Measurements from ENCODE around the gene DPH1.

DPH1 gene

DNA sequence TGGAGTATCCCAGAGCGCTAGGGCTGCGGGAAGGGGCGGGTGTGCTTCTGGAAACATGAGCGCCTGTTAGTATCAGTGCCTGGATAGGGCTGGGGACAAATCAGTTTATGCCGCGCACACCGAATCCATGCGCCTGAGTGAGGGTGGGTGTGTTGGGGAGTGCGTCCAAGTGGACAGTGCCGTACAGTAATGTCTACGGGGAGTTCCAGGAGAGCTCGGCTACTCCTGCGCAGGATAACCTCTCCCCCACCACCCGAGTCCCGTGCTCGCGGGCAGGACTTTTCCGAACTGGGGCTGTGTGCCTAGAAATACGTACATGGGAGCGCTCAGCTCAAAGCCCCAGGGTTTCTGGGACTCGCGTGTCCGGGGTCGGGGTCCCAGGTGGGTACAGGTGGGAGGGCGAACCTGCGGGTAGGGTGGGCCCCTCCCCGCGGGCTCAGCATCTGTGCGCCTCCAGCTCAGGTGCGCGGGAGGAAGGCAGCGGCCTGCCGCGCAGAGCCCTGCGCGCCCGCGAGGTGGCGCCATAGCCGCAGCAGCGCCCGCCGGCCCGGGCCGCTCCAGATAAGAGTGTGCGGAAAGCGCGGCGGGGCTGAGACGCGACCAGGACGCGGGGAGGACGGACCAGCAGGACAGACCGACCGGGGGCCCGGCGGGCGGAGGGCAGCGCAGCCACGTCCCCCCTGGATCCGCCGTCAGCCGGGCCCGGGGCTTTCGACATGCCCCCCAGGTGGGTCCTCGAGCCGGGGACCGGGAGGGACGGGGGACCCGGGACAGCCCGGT, 24.7 kb downstream of the DPH1 start, which contains the start of gene HIC1:
TSS of gene HIC1 (plus strand) at position 592 of the 780 bp plus-strand sequence. CDS start 1,588 bp downstream, outside the sequence.
- Histone ChIP-seq H3K4me3 (ENCODE audit: low read depth, low read length) (peak within 1 kb of the TSS; percentile 51), H3K36me3 (no peaks in the 10 kb centered on the region), H3K9me3 (no peaks in the 10 kb centered on the region), H3K4me1 (no peaks in the 10 kb centered on the region), H3K27me3 (peaks cover 32% of the 10 kb centered on the region)
- TF ChIP-seq, protein P1, sequence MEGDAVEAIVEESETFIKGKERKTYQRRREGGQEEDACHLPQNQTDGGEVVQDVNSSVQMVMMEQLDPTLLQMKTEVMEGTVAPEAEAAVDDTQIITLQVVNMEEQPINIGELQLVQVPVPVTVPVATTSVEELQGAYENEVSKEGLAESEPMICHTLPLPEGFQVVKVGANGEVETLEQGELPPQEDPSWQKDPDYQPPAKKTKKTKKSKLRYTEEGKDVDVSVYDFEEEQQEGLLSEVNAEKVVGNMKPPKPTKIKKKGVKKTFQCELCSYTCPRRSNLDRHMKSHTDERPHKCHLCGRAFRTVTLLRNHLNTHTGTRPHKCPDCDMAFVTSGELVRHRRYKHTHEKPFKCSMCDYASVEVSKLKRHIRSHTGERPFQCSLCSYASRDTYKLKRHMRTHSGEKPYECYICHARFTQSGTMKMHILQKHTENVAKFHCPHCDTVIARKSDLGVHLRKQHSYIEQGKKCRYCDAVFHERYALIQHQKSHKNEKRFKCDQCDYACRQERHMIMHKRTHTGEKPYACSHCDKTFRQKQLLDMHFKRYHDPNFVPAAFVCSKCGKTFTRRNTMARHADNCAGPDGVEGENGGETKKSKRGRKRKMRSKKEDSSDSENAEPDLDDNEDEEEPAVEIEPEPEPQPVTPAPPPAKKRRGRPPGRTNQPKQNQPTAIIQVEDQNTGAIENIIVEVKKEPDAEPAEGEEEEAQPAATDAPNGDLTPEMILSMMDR (IDR thresholded peaks at IDR 0.05; ENCODE audit: low read depth, low read length): peak; percentile 37
- peak; percentile 67 for DNase-seq

DNA sequence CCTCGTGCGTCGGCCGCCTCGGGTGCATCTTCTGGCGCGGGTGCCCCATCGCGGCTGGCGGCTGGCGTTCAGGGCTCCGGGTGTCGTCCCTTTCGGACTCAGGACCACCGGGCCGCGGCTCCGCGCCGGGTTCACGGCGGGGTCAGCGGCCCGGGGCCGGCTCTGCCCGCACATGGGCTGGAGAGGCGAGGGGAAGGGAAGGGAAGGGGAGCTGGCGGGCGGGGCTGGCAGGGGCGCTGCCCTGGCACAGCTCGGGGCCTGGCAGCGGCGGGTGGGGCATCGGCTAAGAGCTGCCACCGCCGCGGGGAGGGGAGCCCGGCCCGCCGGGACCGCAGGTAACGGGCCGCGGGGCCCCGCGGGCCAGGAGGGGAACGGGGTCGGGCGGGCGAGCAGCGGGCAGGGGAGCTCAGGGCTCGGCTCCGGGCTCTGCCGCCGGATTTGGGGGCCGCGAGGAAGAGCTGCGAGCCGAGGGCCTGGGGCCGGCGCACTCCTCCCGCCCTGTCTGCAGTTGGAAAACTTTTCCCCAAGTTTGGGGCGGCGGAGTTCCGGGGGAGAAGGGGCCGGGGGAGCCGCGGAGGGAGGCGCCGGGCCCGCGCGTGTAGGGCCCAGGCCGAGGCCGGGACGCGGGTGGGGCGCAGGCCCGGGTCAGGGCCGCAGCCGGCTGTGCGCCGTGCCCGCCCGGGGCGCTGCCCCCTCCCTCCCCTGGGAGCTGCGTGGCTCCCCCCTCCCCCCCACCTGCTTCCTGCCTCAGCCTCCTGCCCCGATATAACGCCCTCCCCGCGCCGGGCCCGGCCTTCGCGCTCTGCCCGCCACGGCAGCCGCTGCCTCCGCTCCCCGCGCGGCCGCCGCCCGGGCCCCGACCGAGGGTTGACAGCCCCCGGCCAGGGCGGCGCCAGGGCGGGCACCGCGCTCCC, 25.6 kb downstream of the DPH1 start:
- Histone ChIP-seq H3K27me3 (peaks cover 27% of the 10 kb centered on the region), H3K36me3 (no peaks in the 10 kb centered on the region), H3K4me3 (ENCODE audit: low read depth, low read length) (peak overlapping the region; percentile 37), H3K4me1 (no peaks in the 10 kb centered on the region), H3K9me3 (no peaks in the 10 kb centered on the region)
- TF ChIP-seq, protein P1 (IDR thresholded peaks at IDR 0.05; ENCODE audit: low read depth, low read length): no peak
- DNase-seq: no peak

DNA sequence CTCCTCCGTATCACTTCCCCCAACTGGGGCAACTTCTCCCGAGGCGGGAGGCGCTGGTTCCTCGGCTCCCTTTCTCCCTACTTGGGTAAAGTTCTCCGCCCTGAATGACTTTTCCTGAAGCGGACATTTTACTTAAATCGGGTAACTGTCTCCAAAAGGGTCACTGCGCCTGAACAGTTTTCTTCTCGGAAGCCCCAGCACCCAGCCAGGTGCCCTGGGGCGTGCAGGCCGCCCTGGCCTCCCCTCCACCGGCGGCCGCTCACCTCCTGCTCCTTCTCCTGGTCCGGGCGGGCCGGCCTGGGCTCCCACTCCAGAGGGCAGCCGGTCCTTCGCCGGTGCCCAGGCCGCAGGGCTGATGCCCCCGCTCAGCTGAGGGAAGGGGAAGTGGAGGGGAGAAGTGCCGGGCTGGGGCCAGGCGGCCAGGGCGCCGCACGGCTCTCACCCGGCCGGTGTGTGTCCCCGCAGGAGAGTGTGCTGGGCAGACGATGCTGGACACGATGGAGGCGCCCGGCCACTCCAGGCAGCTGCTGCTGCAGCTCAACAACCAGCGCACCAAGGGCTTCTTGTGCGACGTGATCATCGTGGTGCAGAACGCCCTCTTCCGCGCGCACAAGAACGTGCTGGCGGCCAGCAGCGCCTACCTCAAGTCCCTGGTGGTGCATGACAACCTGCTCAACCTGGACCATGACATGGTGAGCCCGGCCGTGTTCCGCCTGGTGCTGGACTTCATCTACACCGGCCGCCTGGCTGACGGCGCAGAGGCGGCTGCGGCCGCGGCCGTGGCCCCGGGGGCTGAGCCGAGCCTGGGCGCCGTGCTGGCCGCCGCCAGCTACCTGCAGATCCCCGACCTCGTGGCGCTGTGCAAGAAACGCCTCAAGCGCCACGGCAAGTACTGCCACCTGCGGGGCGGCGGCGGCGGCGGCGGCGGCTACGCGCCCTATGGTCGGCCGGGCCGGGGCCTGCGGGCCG, 26.5 kb downstream of the DPH1 start:
- TF ChIP-seq, protein P1 (IDR thresholded peaks at IDR 0.05; ENCODE audit: low read depth, low read length): no peak
- Histone ChIP-seq H3K9me3 (no peaks in the 10 kb centered on the region), H3K27me3 (peaks cover 22% of the 10 kb centered on the region), H3K4me1 (no peaks in the 10 kb centered on the region), H3K36me3 (no peaks in the 10 kb centered on the region), H3K4me3 (ENCODE audit: low read depth, low read length) (no peak overlapping the region)
- DNase-seq: no peak

DNA sequence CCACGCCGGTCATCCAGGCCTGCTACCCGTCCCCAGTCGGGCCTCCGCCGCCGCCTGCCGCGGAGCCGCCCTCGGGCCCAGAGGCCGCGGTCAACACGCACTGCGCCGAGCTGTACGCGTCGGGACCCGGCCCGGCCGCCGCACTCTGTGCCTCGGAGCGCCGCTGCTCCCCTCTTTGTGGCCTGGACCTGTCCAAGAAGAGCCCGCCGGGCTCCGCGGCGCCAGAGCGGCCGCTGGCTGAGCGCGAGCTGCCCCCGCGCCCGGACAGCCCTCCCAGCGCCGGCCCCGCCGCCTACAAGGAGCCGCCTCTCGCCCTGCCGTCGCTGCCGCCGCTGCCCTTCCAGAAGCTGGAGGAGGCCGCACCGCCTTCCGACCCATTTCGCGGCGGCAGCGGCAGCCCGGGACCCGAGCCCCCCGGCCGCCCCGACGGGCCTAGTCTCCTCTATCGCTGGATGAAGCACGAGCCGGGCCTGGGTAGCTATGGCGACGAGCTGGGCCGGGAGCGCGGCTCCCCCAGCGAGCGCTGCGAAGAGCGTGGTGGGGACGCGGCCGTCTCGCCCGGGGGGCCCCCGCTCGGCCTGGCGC, 27.3 kb downstream of the DPH1 start:
- TF ChIP-seq, protein P1 (IDR thresholded peaks at IDR 0.05; ENCODE audit: low read depth, low read length): no peak
- Histone ChIP-seq H3K36me3 (no peaks in the 10 kb centered on the region), H3K9me3 (no peaks in the 10 kb centered on the region), H3K4me3 (ENCODE audit: low read depth, low read length) (no peak overlapping the region), H3K4me1 (no peaks in the 10 kb centered on the region), H3K27me3 (peaks cover 15% of the 10 kb centered on the region)
- DNase-seq: no peak

DNA sequence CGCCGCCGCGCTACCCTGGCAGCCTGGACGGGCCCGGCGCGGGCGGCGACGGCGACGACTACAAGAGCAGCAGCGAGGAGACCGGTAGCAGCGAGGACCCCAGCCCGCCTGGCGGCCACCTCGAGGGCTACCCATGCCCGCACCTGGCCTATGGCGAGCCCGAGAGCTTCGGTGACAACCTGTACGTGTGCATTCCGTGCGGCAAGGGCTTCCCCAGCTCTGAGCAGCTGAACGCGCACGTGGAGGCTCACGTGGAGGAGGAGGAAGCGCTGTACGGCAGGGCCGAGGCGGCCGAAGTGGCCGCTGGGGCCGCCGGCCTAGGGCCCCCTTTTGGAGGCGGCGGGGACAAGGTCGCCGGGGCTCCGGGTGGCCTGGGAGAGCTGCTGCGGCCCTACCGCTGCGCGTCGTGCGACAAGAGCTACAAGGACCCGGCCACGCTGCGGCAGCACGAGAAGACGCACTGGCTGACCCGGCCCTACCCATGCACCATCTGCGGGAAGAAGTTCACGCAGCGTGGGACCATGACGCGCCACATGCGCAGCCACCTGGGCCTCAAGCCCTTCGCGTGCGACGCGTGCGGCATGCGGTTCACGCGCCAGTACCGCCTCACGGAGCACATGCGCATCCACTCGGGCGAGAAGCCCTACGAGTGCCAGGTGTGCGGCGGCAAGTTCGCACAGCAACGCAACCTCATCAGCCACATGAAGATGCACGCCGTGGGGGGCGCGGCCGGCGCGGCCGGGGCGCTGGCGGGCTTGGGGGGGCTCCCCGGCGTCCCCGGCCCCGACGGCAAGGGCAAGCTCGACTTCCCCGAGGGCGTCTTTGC, 28.0 kb downstream of the DPH1 start:
- TF ChIP-seq, protein P1 (IDR thresholded peaks at IDR 0.05; ENCODE audit: low read depth, low read length): no peak
- Histone ChIP-seq H3K27me3 (peaks cover 15% of the 10 kb centered on the region), H3K4me1 (no peaks in the 10 kb centered on the region), H3K36me3 (no peaks in the 10 kb centered on the region), H3K4me3 (ENCODE audit: low read depth, low read length) (no peak overlapping the region), H3K9me3 (no peaks in the 10 kb centered on the region)
- no peak for DNase-seq

Data from BE2C (cell line).